K562 (cell line): ENCODE results near the gene DYRK1A. TPM values are rescaled to one million over a fixed set of nuclear protein-coding genes. Genes with fewer than 3 reads are reported as not detected.

Source experiments
- CBFB ChIP-seq: sonication (generic); formaldehyde crosslinking; IDR thresholded peaks from 2 replicates; pipeline ENCODE4 v1.4.0; 2020; ENCODE audit warnings: mild to moderate bottlenecking, missing genetic modification reagents
- CXXC5 ChIP-seq: fragments of 250-450 bp; sonication (Bioruptor Pico); IDR thresholded peaks from 2 replicates; pipeline ENCODE4 v1.8.0; 2022; ENCODE audit warnings: inconsistent platforms, mild to moderate bottlenecking, moderate library complexity
- KHSRP ChIP-seq: fragments of 450-650 bp; IDR thresholded peaks from 2 replicates; pipeline ENCODE4 v1.6.1; 2017
- NBN ChIP-seq: fragments of 450-650 bp; IDR thresholded peaks from 2 replicates; pipeline ENCODE4 v1.6.1; 2016; ENCODE audit warnings: low read depth, mild to moderate bottlenecking
- NFRKB ChIP-seq: fragments of 450-650 bp; IDR thresholded peaks from 2 replicates; pipeline ENCODE4 v1.6.1; 2016; ENCODE audit warnings: low read depth
- NKRF ChIP-seq: fragments of 450-650 bp; IDR thresholded peaks from 2 replicates; pipeline ENCODE4 v1.6.1; 2016; ENCODE audit warnings: borderline replicate concordance
- RBM34 ChIP-seq: fragments of 200-400 bp; formaldehyde crosslinking; IDR thresholded peaks from 2 replicates; pipeline ENCODE4 v1.6.1; 2018; ENCODE audit warnings: low read length, borderline replicate concordance; ENCODE audit not compliant: insufficient read depth
- TOE1 ChIP-seq, 2 experiments: fragments of 450-650 bp in 1 of 2; sonication (generic) in 1 of 2; formaldehyde crosslinking in 1 of 2; IDR thresholded peaks; 2 replicates each; pipeline versions ENCODE4 v1.7.1 to v1.8.0; 2016 to 2022; ENCODE audit warnings: borderline replicate concordance in 2 of 2, mild to moderate bottlenecking in 2 of 2, antibody characterized with exemption in 1 of 2, inconsistent platforms in 1 of 2, low read depth in 1 of 2, missing genetic modification reagents in 1 of 2, moderate library complexity in 1 of 2
- polyA plus RNA-seq, 8 experiments: library from polyadenylated mRNA; depleted of rRNA in 4 of 8; stranded (reverse) in 5 of 8; unstranded in 3 of 8; fragments of >200 nt; fragmentation: Nextera tagmentation in 2 of 8; fragmentation: Illumina TruSeq in 1 of 8; extraction: Ambion mirVana in 2 of 8; extraction: Trizol in 1 of 8; gene quantifications; 2 replicates each; pipeline versions ENCODE4 v1.2.1 to v1.2.3, GENCODE V29; 2011 to 2014; ENCODE audit warnings: inconsistent platforms in 1 of 8, missing spikeins in 1 of 8
- total RNA-seq, 7 experiments: library from RNA; depleted of rRNA in 6 of 7; stranded (reverse); fragments of >200 nt in 6 of 7; fragmentation: Illumina TruSeq in 2 of 7; extraction: Trizol in 2 of 7; gene quantifications; 2 replicates each; pipeline versions ENCODE4 v1.2.1 to v1.2.3, GENCODE V29; 2011 to 2021; ENCODE audit warnings: low replicate concordance in 1 of 7
- TF ChIP-seq, protein P1 (sequence below): fragments of 450-650 bp; IDR thresholded peaks from 2 replicates; pipeline ENCODE4 v1.7.1; 2018; ENCODE audit warnings: mild to moderate bottlenecking, low read depth; ENCODE audit not compliant: partially characterized antibody
- TF ChIP-seq, protein P2 (sequence below): fragments of 250-450 bp; sonication (Bioruptor Pico); IDR thresholded peaks from 2 replicates; pipeline ENCODE4 v1.4.0; 2020; ENCODE audit warnings: mild to moderate bottlenecking, moderate library complexity
- TF ChIP-seq, protein P3 (sequence below): fragments of 250-450 bp; sonication (Bioruptor Pico); IDR thresholded peaks from 2 replicates; pipeline ENCODE4 v1.5.0; 2020; ENCODE audit warnings: mild to moderate bottlenecking
- TF ChIP-seq, protein P4 (sequence below): fragments of 250-450 bp; sonication (Bioruptor Pico); IDR thresholded peaks from 2 replicates; pipeline ENCODE4 v1.5.0; 2020; ENCODE audit warnings: mild to moderate bottlenecking, borderline replicate concordance
- TF ChIP-seq, protein P5 (sequence below): fragments of 450-650 bp; formaldehyde crosslinking; IDR thresholded peaks from 2 replicates; pipeline ENCODE4 v1.4.0; 2022; ENCODE audit warnings: missing genetic modification characterization
- TF ChIP-seq, protein P6 (sequence below), 2 experiments: fragments of 450-650 bp in 1 of 2; sonication (generic) in 1 of 2; formaldehyde crosslinking in 1 of 2; IDR thresholded peaks in 1 of 2; conservative IDR thresholded peaks in 1 of 2; 2 replicates each; pipeline versions ENCODE4 v1.6.1 to v1.8.1; 2016 to 2023; ENCODE audit warnings: mild to moderate bottlenecking in 2 of 2, moderate library complexity in 2 of 2, inconsistent platforms in 1 of 2, missing genetic modification reagents in 1 of 2

DYRK1A gene
- total and polyA plus RNA-seq, 9 of the 15 experiments (the other 6 are each of a cell fraction or from before 2014, with no cell fraction given), result 3.7 to 64.8 (median 42.3) TPM

DNA sequence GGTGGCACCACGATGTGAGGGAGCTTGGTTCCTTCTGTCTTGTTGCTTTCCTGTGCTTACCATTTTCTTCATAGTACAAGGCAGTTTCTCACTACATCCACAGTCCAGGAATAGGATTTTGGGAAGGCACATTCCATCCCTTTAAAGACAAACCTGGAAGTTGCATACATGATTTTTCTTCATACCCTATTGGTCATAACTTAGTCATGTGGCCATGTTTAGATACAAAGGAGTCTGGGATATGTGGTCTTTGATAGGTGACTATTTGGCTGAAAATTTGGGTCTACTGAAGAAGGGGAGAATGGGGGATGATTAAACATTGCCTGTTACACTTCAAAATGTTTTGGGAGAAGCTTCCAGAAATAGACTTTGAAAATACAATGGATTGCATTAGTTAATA lies 7.0 kb downstream of the DYRK1A start (continued):
- TF ChIP-seq, protein P1, sequence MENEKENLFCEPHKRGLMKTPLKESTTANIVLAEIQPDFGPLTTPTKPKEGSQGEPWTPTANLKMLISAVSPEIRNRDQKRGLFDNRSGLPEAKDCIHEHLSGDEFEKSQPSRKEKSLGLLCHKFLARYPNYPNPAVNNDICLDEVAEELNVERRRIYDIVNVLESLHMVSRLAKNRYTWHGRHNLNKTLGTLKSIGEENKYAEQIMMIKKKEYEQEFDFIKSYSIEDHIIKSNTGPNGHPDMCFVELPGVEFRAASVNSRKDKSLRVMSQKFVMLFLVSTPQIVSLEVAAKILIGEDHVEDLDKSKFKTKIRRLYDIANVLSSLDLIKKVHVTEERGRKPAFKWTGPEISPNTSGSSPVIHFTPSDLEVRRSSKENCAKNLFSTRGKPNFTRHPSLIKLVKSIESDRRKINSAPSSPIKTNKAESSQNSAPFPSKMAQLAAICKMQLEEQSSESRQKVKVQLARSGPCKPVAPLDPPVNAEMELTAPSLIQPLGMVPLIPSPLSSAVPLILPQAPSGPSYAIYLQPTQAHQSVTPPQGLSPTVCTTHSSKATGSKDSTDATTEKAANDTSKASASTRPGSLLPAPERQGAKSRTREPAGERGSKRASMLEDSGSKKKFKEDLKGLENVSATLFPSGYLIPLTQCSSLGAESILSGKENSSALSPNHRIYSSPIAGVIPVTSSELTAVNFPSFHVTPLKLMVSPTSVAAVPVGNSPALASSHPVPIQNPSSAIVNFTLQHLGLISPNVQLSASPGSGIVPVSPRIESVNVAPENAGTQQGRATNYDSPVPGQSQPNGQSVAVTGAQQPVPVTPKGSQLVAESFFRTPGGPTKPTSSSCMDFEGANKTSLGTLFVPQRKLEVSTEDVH, result no peak
- TF ChIP-seq NKRF, result no peak; the same call in 1 of the 2 replicates
- TF ChIP-seq, protein P2, sequence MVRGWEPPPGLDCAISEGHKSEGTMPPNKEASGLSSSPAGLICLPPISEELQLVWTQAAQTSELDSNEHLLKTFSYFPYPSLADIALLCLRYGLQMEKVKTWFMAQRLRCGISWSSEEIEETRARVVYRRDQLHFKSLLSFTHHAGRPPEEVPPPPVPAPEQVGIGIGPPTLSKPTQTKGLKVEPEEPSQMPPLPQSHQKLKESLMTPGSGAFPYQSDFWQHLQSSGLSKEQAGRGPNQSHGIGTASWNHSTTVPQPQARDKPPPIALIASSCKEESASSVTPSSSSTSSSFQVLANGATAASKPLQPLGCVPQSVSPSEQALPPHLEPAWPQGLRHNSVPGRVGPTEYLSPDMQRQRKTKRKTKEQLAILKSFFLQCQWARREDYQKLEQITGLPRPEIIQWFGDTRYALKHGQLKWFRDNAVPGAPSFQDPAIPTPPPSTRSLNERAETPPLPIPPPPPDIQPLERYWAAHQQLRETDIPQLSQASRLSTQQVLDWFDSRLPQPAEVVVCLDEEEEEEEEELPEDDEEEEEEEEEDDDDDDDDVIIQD, result 0 out of 2 replicates have a peak, but pooled peaks have one; percentile 35
- no peak for TF ChIP-seq RBM34
- no peak for TF ChIP-seq CBFB (CRISPR knock-in tag)
- TF ChIP-seq KHSRP, result no peak
- no peak for TF ChIP-seq NBN
- no peak for TF ChIP-seq TOE1 (IDR thresholded peaks at IDR 0.05; ENCODE audit: borderline replicate concordance)
- TF ChIP-seq TOE1 (CRISPR knock-in tag; IDR thresholded peaks at IDR 0.05; ENCODE audit: borderline replicate concordance, low read depth), result no peak
- TF ChIP-seq, protein P3, sequence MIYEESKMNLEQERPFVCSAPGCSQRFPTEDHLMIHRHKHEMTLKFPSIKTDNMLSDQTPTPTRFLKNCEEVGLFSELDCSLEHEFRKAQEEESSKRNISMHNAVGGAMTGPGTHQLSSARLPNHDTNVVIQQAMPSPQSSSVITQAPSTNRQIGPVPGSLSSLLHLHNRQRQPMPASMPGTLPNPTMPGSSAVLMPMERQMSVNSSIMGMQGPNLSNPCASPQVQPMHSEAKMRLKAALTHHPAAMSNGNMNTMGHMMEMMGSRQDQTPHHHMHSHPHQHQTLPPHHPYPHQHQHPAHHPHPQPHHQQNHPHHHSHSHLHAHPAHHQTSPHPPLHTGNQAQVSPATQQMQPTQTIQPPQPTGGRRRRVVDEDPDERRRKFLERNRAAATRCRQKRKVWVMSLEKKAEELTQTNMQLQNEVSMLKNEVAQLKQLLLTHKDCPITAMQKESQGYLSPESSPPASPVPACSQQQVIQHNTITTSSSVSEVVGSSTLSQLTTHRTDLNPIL (CRISPR knock-in tag), result no peak
- TF ChIP-seq NFRKB, result no peak
- TF ChIP-seq, protein P4, sequence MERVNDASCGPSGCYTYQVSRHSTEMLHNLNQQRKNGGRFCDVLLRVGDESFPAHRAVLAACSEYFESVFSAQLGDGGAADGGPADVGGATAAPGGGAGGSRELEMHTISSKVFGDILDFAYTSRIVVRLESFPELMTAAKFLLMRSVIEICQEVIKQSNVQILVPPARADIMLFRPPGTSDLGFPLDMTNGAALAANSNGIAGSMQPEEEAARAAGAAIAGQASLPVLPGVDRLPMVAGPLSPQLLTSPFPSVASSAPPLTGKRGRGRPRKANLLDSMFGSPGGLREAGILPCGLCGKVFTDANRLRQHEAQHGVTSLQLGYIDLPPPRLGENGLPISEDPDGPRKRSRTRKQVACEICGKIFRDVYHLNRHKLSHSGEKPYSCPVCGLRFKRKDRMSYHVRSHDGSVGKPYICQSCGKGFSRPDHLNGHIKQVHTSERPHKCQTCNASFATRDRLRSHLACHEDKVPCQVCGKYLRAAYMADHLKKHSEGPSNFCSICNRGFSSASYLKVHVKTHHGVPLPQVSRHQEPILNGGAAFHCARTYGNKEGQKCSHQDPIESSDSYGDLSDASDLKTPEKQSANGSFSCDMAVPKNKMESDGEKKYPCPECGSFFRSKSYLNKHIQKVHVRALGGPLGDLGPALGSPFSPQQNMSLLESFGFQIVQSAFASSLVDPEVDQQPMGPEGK (CRISPR knock-in tag), result no peak
- TF ChIP-seq, protein P5, sequence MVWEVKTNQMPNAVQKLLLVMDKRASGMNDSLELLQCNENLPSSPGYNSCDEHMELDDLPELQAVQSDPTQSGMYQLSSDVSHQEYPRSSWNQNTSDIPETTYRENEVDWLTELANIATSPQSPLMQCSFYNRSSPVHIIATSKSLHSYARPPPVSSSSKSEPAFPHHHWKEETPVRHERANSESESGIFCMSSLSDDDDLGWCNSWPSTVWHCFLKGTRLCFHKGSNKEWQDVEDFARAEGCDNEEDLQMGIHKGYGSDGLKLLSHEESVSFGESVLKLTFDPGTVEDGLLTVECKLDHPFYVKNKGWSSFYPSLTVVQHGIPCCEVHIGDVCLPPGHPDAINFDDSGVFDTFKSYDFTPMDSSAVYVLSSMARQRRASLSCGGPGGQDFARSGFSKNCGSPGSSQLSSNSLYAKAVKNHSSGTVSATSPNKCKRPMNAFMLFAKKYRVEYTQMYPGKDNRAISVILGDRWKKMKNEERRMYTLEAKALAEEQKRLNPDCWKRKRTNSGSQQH (CRISPR knock-in tag), result no peak
- TF ChIP-seq, protein P6, sequence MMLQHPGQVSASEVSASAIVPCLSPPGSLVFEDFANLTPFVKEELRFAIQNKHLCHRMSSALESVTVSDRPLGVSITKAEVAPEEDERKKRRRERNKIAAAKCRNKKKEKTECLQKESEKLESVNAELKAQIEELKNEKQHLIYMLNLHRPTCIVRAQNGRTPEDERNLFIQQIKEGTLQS (IDR thresholded peaks at IDR 0.05), result no peak
- TF ChIP-seq, protein P6 (CRISPR knock-in tag; conservative IDR thresholded peaks at IDR 0.05), result no peak
- TF ChIP-seq CXXC5, result 0 out of 2 replicates have a peak, but pooled peaks have one; percentile 14
